GM20431 (cell line): ENCODE data around the gene NPB.

Experiments
- in situ Hi-C: fragments of 300-500 bp; cut with MseI, MboI; formaldehyde crosslinking; loops from one replicate; pipeline ENCODE4 v1.15.0; 2020; ENCODE audit warnings: low sequenced_read_pairs; ENCODE audit not compliant: unreplicated experiment

The NPB gene

GRCh38 chr17:81902023-81902652 is at the start of gene NPB:
Gene NPB (plus strand): TSS chr17:81902238. CDS start chr17:81902278, 40 bp downstream.
- in situ Hi-C loops, result no loop called here

- in situ Hi-C loops, result no loop called here
Measured at GRCh38 chr17:81854974-81855774, 46.9 kb upstream of the NPB start.

GRCh38 chr17:81858170-81858966 is 43.7 kb upstream of the NPB start:
- in situ Hi-C loops, result no loop called here

GRCh38 chr17:81858967-81859905 is 42.8 kb upstream of the NPB start:
- in situ Hi-C loops, result no loop called here

- in situ Hi-C loops, result no loop called here
Measured at GRCh38 chr17:81859906-81860755, 41.9 kb upstream of the NPB start, which contains the start of gene P4HB. Gene P4HB (minus strand): TSS chr17:81860535. CDS start chr17:81860471, 64 bp downstream.

- in situ Hi-C loops, result no loop called here
Measured at GRCh38 chr17:81860756-81861568, 41.1 kb upstream of the NPB start.

GRCh38 chr17:81863123-81863675 is 38.8 kb upstream of the NPB start:
- in situ Hi-C loops, result no loop called here

- in situ Hi-C loops, result no loop called here
Measured at GRCh38 chr17:81863833-81864768, 37.9 kb upstream of the NPB start.

GRCh38 chr17:81865358-81865732 is 36.7 kb upstream of the NPB start:
- in situ Hi-C loops, result no loop called here

- in situ Hi-C loops, result no loop called here
Measured at GRCh38 chr17:81865733-81866439, 36.2 kb upstream of the NPB start.

GRCh38 chr17:81866440-81867169 is 35.4 kb upstream of the NPB start:
- in situ Hi-C loops, result no loop called here

- in situ Hi-C loops, result no loop called here
Measured at GRCh38 chr17:81867170-81867990, 34.7 kb upstream of the NPB start.

- in situ Hi-C loops, result no loop called here
Measured at GRCh38 chr17:81867991-81868673, 33.9 kb upstream of the NPB start.

- in situ Hi-C loops, result no loop called here
Measured at GRCh38 chr17:81868674-81869220, 33.3 kb upstream of the NPB start.
